K562 (cell line): ENCODE results near the gene GPR142. TPM values are rescaled to one million over a fixed set of nuclear protein-coding genes. Genes with fewer than 3 reads are reported as not detected.

ENCODE experiments used
- BRF1 ChIP-seq: IDR thresholded peaks from 3 replicates; pipeline ENCODE4 v1.6.1; 2011; ENCODE audit warnings: borderline replicate concordance, mild to moderate bottlenecking; ENCODE audit not compliant: insufficient read length; ENCODE audit errors: extremely low read depth
- CREB3L1 ChIP-seq: fragments of 450-650 bp; IDR thresholded peaks from 2 replicates; pipeline ENCODE4 v1.6.1; 2014; ENCODE audit warnings: low read depth, mild to moderate bottlenecking, moderate library complexity, borderline replicate concordance
- CTBP1 ChIP-seq: fragments of 450-650 bp; IDR thresholded peaks from 2 replicates; pipeline ENCODE4 v1.6.1; 2016; ENCODE audit warnings: borderline replicate concordance
- HDAC6 ChIP-seq: IDR thresholded peaks from 2 replicates; pipeline ENCODE4 v1.6.1; 2012; ENCODE audit warnings: low read depth, mild to moderate bottlenecking, control low read depth, inconsistent platforms, low read length, moderate library complexity
- HMG20B ChIP-seq: fragments of 250-450 bp; sonication (Bioruptor Pico); IDR thresholded peaks from 2 replicates; pipeline ENCODE4 v1.5.0; 2021; ENCODE audit warnings: mild to moderate bottlenecking
- HNRNPLL ChIP-seq: fragments of 200-400 bp; formaldehyde crosslinking; IDR thresholded peaks from 2 replicates; pipeline ENCODE4 v1.6.1; 2017; ENCODE audit warnings: low read length, low read depth, mild to moderate bottlenecking; ENCODE audit not compliant: poor library complexity, severe bottlenecking
- KLF6 ChIP-seq: fragments of 250-450 bp; sonication (Bioruptor Pico); IDR thresholded peaks from 2 replicates; pipeline ENCODE4 v1.4.0; 2020; ENCODE audit warnings: mild to moderate bottlenecking, moderate library complexity, borderline replicate concordance
- NFE2 ChIP-seq: IDR thresholded peaks from 2 replicates; pipeline ENCODE4 v1.6.1; 2014; ENCODE audit warnings: antibody characterized with exemption, low read depth
- NFE2L1 ChIP-seq: fragments of 450-650 bp; IDR thresholded peaks from 2 replicates; pipeline ENCODE4 v1.6.1; 2016; ENCODE audit warnings: missing genetic modification characterization, low read depth, mild to moderate bottlenecking, missing compliant biosample characterization, moderate library complexity, borderline replicate concordance
- POLR2AphosphoS2 ChIP-seq: IDR thresholded peaks from 2 replicates; pipeline ENCODE4 v1.6.1; 2012; ENCODE audit warnings: low read length, improper control_type of control experiment
- RBFOX2 ChIP-seq: fragments of 200-400 bp; formaldehyde crosslinking; IDR thresholded peaks from 2 replicates; pipeline ENCODE4 v1.6.1; 2017; ENCODE audit warnings: low read depth, mild to moderate bottlenecking, low read length, moderate library complexity
- SRSF3 ChIP-seq: fragments of 200-400 bp; formaldehyde crosslinking; IDR thresholded peaks from 2 replicates; pipeline ENCODE4 v1.6.1; 2016; ENCODE audit warnings: mild to moderate bottlenecking, low read length, moderate library complexity; ENCODE audit not compliant: insufficient read depth
- TCFL5 ChIP-seq: fragments of 250-450 bp; sonication (Bioruptor Pico); conservative IDR thresholded peaks from 2 replicates; pipeline ENCODE4 v1.6.1; 2021; ENCODE audit warnings: mild to moderate bottlenecking, moderate library complexity, matching md5 sums
- THRAP3 ChIP-seq: fragments of 450-650 bp; IDR thresholded peaks from 2 replicates; pipeline ENCODE4 v1.6.1; 2016; ENCODE audit warnings: mild to moderate bottlenecking, inconsistent platforms, borderline replicate concordance
- TRIM28 ChIP-seq: fragments of 450-650 bp; IDR thresholded peaks from 2 replicates; pipeline ENCODE4 v1.6.1; 2017
- XRCC4 ChIP-seq: IDR thresholded peaks from one replicate; pipeline ENCODE4 v1.6.1; 2011; ENCODE audit not compliant: insufficient read depth, insufficient read length; ENCODE audit errors: extremely low read depth
- ZNF407 ChIP-seq: fragments of 450-650 bp; IDR thresholded peaks from 2 replicates; pipeline ENCODE4 v1.6.1; 2016; ENCODE audit warnings: low read depth
- ZNF561 ChIP-seq: fragments of 450-650 bp; formaldehyde crosslinking; conservative IDR thresholded peaks from 2 replicates; pipeline ENCODE4 v1.4.0; 2020; ENCODE audit warnings: mild to moderate bottlenecking, moderate library complexity
- polyA plus RNA-seq, 8 experiments: library from polyadenylated mRNA; depleted of rRNA in 4 of 8; stranded (reverse) in 5 of 8; unstranded in 3 of 8; fragments of >200 nt; fragmentation: Nextera tagmentation in 2 of 8; fragmentation: Illumina TruSeq in 1 of 8; extraction: Ambion mirVana in 2 of 8; extraction: Trizol in 1 of 8; gene quantifications; 2 replicates each; pipeline versions ENCODE4 v1.2.1 to v1.2.3, GENCODE V29; 2011 to 2014; ENCODE audit warnings: inconsistent platforms in 1 of 8, missing spikeins in 1 of 8
- total RNA-seq, 7 experiments: library from RNA; depleted of rRNA in 6 of 7; stranded (reverse); fragments of >200 nt in 6 of 7; fragmentation: Illumina TruSeq in 2 of 7; extraction: Trizol in 2 of 7; gene quantifications; 2 replicates each; pipeline versions ENCODE4 v1.2.1 to v1.2.3, GENCODE V29; 2011 to 2021; ENCODE audit warnings: low replicate concordance in 1 of 7

The GPR142 gene
- total and polyA plus RNA-seq, 9 of the 15 experiments (the other 6 are each of a cell fraction or from before 2014, with no cell fraction given): not detected

GRCh38 chr17:74368341-74369081 is 1.2 kb downstream of the GPR142 start (continued):
- TF ChIP-seq ZNF561 (no peak), KLF6 (CRISPR knock-in tag) (no peak), HNRNPLL (no peak), HDAC6 (no peak), ZNF407 (no peak), TCFL5 (CRISPR knock-in tag) (no peak), POLR2AphosphoS2 (no peak), THRAP3 (no peak), SRSF3 (no peak), CTBP1 (peak; percentile 19; the same call in 1 of the 2 replicates), BRF1 (no peak), CREB3L1 (no peak), RBFOX2 (no peak), XRCC4 (no peak), NFE2L1 (tag) (no peak), NFE2 (no peak), TRIM28 (no peak), HMG20B (no peak)
